Nephron progenitor cell (in vitro differentiated cells): ENCODE measurements around the gene KCNK13.

ENCODE experiments used
- DNase-seq: peaks from one replicate; pipeline ENCODE4 v3.0.0; 2021
- H3K27ac Mint-ChIP-seq: 2 replicates; pipeline ENCODE4 v1.8.0; 2021; ENCODE audit warnings: mild to moderate bottlenecking, moderate library complexity, mixed read lengths
- H3K27me3 Mint-ChIP-seq: 2 replicates; pipeline ENCODE4 v1.8.0; 2021; ENCODE audit warnings: mild to moderate bottlenecking, low read depth, mixed read lengths; ENCODE audit not compliant: poor library complexity
- H3K36me3 Mint-ChIP-seq: 2 replicates; pipeline ENCODE4 v1.8.0; 2021; ENCODE audit warnings: low read depth, mixed read lengths
- H3K4me1 Mint-ChIP-seq: 2 replicates; pipeline ENCODE4 v1.8.0; 2021; ENCODE audit warnings: mixed read lengths
- H3K4me3 Mint-ChIP-seq: 2 replicates; pipeline ENCODE4 v1.8.0; 2021; ENCODE audit warnings: mild to moderate bottlenecking, moderate library complexity, mixed read lengths
- H3K9me3 Mint-ChIP-seq: 2 replicates; pipeline ENCODE4 v1.8.0; 2021; ENCODE audit warnings: mild to moderate bottlenecking, moderate library complexity, mixed read lengths
- TF ChIP-seq, protein P1 (sequence below): fragments of 200-600 bp; sonication (generic); IDR thresholded peaks from 2 replicates; pipeline ENCODE4 v1.5.0; 2021; ENCODE audit warnings: antibody characterized with exemption

Gene KCNK13

DNA sequence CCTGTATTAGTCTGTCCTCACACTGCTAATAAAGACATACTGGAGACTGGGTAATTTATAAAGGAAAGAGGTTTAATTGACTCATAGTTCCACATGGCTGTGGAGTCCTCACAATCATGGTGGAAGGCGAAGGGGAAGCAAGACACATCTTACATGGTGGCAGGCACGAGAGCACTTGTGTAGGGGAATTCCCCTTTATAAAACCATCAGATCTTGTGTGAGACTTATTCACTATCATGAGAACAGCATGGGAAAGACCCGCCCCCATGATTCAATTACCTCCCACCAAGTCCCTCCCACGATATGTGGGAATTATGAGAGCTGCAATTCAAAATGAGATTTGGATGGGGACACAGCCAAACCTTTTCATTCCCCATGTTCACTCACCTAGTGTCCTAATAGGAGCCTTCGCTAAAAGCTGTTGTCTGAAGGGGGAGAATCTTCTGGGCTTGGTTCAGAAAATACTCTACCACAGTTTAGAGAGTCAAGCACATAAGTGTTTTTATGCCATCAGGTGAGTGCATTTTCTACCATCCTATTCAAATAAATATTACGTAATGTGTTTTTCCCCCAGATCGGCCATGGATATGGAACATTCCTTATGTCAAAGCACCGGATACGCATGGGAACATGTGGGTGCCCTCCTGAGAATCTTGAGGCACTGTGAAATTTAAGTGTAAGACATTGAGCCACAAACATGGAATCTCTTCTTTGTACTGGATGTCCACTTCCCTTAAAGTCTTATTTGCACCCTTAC, 19.1 kb upstream of the KCNK13 start:
- no peak overlapping the region for H3K4me3 Mint-ChIP-seq
- H3K4me1 Mint-ChIP-seq: peaks cover 12% of the 10 kb centered on the region
- TF ChIP-seq, protein P1, sequence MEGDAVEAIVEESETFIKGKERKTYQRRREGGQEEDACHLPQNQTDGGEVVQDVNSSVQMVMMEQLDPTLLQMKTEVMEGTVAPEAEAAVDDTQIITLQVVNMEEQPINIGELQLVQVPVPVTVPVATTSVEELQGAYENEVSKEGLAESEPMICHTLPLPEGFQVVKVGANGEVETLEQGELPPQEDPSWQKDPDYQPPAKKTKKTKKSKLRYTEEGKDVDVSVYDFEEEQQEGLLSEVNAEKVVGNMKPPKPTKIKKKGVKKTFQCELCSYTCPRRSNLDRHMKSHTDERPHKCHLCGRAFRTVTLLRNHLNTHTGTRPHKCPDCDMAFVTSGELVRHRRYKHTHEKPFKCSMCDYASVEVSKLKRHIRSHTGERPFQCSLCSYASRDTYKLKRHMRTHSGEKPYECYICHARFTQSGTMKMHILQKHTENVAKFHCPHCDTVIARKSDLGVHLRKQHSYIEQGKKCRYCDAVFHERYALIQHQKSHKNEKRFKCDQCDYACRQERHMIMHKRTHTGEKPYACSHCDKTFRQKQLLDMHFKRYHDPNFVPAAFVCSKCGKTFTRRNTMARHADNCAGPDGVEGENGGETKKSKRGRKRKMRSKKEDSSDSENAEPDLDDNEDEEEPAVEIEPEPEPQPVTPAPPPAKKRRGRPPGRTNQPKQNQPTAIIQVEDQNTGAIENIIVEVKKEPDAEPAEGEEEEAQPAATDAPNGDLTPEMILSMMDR: no peak
- no peaks in the 10 kb centered on the region for H3K9me3 Mint-ChIP-seq
- no peak for DNase-seq
- peaks cover 59% of the 10 kb centered on the region for H3K36me3 Mint-ChIP-seq
- H3K27ac Mint-ChIP-seq: no peak overlapping the region
- H3K27me3 Mint-ChIP-seq: no peaks in the 10 kb centered on the region

DNA sequence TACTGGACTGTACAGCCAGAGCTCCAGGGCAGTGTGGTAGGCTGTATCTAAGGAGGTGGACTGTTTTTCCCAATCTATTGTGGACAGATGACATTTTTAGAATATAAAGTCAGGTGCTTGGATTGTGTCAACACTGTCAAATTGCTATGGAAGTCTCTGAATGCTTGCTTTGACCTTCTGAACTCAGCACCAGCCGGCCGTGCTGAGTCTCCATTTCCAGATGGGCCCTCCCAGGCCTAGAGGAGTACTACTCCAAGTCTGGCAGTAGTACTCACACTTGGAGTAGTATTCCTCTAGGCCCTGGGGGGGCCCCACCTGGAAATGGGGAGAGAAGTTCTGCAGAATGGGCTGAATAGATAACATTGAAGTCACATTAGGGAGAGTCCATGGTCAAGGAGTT, 16.2 kb upstream of the KCNK13 start:
- H3K27me3 Mint-ChIP-seq: peaks cover 4% of the 10 kb centered on the region
- no peak overlapping the region for H3K27ac Mint-ChIP-seq
- no peaks in the 10 kb centered on the region for H3K9me3 Mint-ChIP-seq
- peaks cover 34% of the 10 kb centered on the region for H3K36me3 Mint-ChIP-seq
- DNase-seq: no peak
- no peak overlapping the region for H3K4me3 Mint-ChIP-seq
- peaks cover 12% of the 10 kb centered on the region for H3K4me1 Mint-ChIP-seq
- TF ChIP-seq, protein P1: no peak

GRCh38 chr14:90049390-90049789, 12.4 kb upstream of the KCNK13 start:
- DNase-seq: no peak
- Mint-ChIP-seq H3K9me3 (no peaks in the 10 kb centered on the region), H3K36me3 (peaks cover 7% of the 10 kb centered on the region), H3K4me1 (peaks cover 4% of the 10 kb centered on the region), H3K27me3 (peaks cover 23% of the 10 kb centered on the region), H3K27ac (no peak overlapping the region), H3K4me3 (no peak overlapping the region)
- TF ChIP-seq, protein P1: no peak

DNA sequence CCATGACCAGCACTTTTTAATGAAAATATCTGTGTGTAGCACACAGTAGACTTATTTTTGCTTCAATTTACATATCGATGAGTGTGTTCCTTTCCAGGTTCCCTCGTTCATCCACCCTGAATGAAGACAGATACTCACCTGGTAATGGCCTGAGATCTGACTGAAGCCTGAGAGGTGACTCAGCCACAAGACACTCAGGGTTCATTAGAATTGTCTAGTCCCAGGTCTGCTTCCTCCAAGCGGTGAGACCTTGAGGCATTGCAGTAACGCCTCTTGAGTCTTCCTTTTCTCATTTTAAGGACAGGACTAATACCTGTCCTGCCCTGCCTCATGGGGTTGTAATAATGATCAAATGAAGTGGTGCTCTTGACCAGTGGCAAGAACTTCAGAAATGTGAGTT, 11.5 kb upstream of the KCNK13 start:
- H3K36me3 Mint-ChIP-seq: no peaks in the 10 kb centered on the region
- TF ChIP-seq, protein P1: no peak
- H3K27ac Mint-ChIP-seq: no peak overlapping the region
- H3K27me3 Mint-ChIP-seq: peaks cover 32% of the 10 kb centered on the region
- DNase-seq: no peak
- no peaks in the 10 kb centered on the region for H3K4me1 Mint-ChIP-seq
- no peak overlapping the region for H3K4me3 Mint-ChIP-seq
- H3K9me3 Mint-ChIP-seq: peaks cover under 1% of the 10 kb centered on the region

DNA sequence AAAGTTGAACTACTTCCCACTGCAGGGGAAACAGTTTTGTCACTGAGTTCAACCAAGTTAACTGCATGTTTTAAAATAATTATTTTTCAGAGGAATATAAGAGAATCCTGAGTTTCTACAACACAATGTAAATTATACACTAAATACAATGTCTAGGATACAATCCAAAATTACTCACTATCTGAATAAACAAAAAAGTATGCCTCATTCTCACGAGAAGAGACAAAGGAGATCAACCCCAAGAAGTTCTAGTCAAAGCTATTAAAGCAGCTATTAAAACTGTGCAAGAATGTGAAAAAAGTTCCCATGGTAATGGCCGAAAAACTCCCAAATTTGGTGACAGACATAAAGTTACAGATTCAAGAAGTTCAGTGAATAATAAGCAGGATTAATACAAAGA, 8.8 kb upstream of the KCNK13 start:
- Mint-ChIP-seq H3K9me3 (peaks cover 5% of the 10 kb centered on the region), H3K4me3 (no peak overlapping the region), H3K27me3 (peaks cover 56% of the 10 kb centered on the region), H3K27ac (no peak overlapping the region), H3K36me3 (no peaks in the 10 kb centered on the region), H3K4me1 (peaks cover 6% of the 10 kb centered on the region)
- TF ChIP-seq, protein P1: no peak
- no peak for DNase-seq

DNA sequence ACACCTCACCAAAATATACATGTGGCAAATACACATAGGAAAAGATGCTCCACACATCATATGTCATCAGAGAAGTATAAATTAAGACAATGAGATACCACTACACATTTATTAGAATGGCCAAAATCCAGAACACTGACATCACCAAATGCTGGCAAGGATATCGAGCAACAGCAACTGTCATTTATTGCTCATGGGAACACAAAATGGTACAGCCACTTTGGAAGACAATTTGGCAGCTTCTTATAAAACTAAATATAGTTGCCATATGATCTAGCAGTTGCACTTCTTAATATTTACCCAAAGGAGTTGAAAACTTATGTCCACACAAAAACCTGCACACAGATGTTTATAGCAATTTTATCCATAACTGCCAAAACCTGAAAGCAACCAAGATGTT, 7.0 kb upstream of the KCNK13 start:
- Mint-ChIP-seq H3K27me3 (peaks cover 71% of the 10 kb centered on the region), H3K27ac (no peak overlapping the region), H3K4me1 (peaks cover 12% of the 10 kb centered on the region), H3K9me3 (peaks cover 19% of the 10 kb centered on the region), H3K4me3 (no peak overlapping the region), H3K36me3 (no peaks in the 10 kb centered on the region)
- DNase-seq: no peak
- TF ChIP-seq, protein P1: no peak
